Neuronal stem cell (in vitro differentiated cells): ENCODE measurements around the gene CLIC5.

ENCODE experiments used
- DNase-seq: peaks from one replicate; pipeline ENCODE4 v3.0.0-alpha.2; 2013; ENCODE audit warnings: low spot score
- H2AFZ ChIP-seq: one replicate; pipeline ENCODE4 v1.6.1; 2013; ENCODE audit warnings: mild to moderate bottlenecking, low read length, inconsistent platforms
- H2AK5ac ChIP-seq: 2 replicates; pipeline ENCODE4 v1.6.1; 2013; ENCODE audit warnings: low read depth, mild to moderate bottlenecking, inconsistent platforms, low read length, moderate library complexity, mixed read lengths
- H2BK120ac ChIP-seq: 2 replicates; pipeline ENCODE4 v1.6.1; 2013; ENCODE audit warnings: low read depth, mild to moderate bottlenecking, inconsistent platforms, low read length, moderate library complexity, mixed read lengths
- H2BK12ac ChIP-seq: one replicate; pipeline ENCODE4 v1.6.1; 2013; ENCODE audit warnings: low read length, inconsistent platforms
- H2BK15ac ChIP-seq: 2 replicates; pipeline ENCODE4 v1.6.1; 2013; ENCODE audit warnings: mild to moderate bottlenecking, low read length, inconsistent platforms, mixed read lengths
- H2BK5ac ChIP-seq: one replicate; pipeline ENCODE4 v1.6.1; 2013; ENCODE audit warnings: inconsistent platforms, mild to moderate bottlenecking, low read length, moderate library complexity
- H3K14ac ChIP-seq: one replicate; pipeline ENCODE4 v1.6.1; 2013; ENCODE audit warnings: low read length, inconsistent platforms
- H3K18ac ChIP-seq: 2 replicates; pipeline ENCODE4 v1.6.1; 2013; ENCODE audit warnings: low read length, inconsistent platforms
- H3K23ac ChIP-seq: 2 replicates; pipeline ENCODE4 v1.6.1; 2013; ENCODE audit warnings: low read depth, mild to moderate bottlenecking, mixed read lengths, low read length, inconsistent platforms; ENCODE audit not compliant: poor library complexity
- H3K27ac ChIP-seq: replicated peaks from 3 replicates; pipeline ENCODE4 v1.5.1; 2013; ENCODE audit warnings: low read length, inconsistent platforms
- H3K27me3 ChIP-seq, 3 experiments: 2 replicates each; pipeline ENCODE4 v1.6.1; 2013; ENCODE audit warnings: low read length in 3 of 3, mild to moderate bottlenecking in 2 of 3, inconsistent platforms in 1 of 3, low read depth in 1 of 3, mixed read lengths in 1 of 3, moderate library complexity in 1 of 3; ENCODE audit not compliant: control insufficient read depth in 3 of 3, insufficient read depth in 3 of 3
- H3K36me3 ChIP-seq, 2 donors: replicated peaks in 1 of 2; 2 replicates each; pipeline ENCODE4 v1.6.1; 2013; ENCODE audit warnings: low read length in 2 of 2; ENCODE audit not compliant: control insufficient read depth in 2 of 2, insufficient read depth in 2 of 2
- H3K4ac ChIP-seq: 2 replicates; pipeline ENCODE4 v1.6.1; 2013; ENCODE audit warnings: inconsistent platforms, mild to moderate bottlenecking, low read length, moderate library complexity
- H3K4me1 ChIP-seq, 2 donors: 1 replicate in 1 of 2; 2 replicates in 1 of 2; pipeline ENCODE4 v1.6.1; 2013; ENCODE audit warnings: low read length in 2 of 2, low read depth in 1 of 2; ENCODE audit not compliant: control insufficient read depth in 2 of 2, insufficient read depth in 1 of 2
- H3K4me2 ChIP-seq: one replicate; pipeline ENCODE4 v1.6.1; 2013; ENCODE audit warnings: mild to moderate bottlenecking, low read length, inconsistent platforms; ENCODE audit not compliant: insufficient read depth, poor library complexity, severe bottlenecking
- H3K4me3 ChIP-seq, 2 donors: 2 replicates each; pipeline ENCODE4 v1.5.1; 2013; ENCODE audit warnings: low read length in 2 of 2, mild to moderate bottlenecking in 2 of 2, inconsistent platforms in 1 of 2, moderate library complexity in 1 of 2
- H3K79me1 ChIP-seq: one replicate; pipeline ENCODE4 v1.6.1; 2013; ENCODE audit warnings: low read depth, mild to moderate bottlenecking, inconsistent platforms, low read length, moderate library complexity
- H3K9ac ChIP-seq: one replicate; pipeline ENCODE4 v1.6.1; 2013; ENCODE audit warnings: mild to moderate bottlenecking, low read depth, low read length, inconsistent platforms; ENCODE audit not compliant: poor library complexity
- H3K9me3 ChIP-seq, 2 donors: replicated peaks in 1 of 2; 2 replicates each; pipeline versions ENCODE3 to v1.6.1; 2013; ENCODE audit warnings: low read length in 2 of 2, mild to moderate bottlenecking in 2 of 2, inconsistent platforms in 1 of 2, low read depth in 1 of 2, mixed read lengths in 1 of 2, moderate library complexity in 1 of 2; ENCODE audit not compliant: control insufficient read depth in 2 of 2, insufficient read depth in 1 of 2
- H4K8ac ChIP-seq: one replicate; pipeline ENCODE4 v1.6.1; 2013; ENCODE audit warnings: low read depth, mild to moderate bottlenecking, inconsistent platforms, low read length, moderate library complexity
- H4K91ac ChIP-seq: one replicate; pipeline ENCODE4 v1.6.1; 2013; ENCODE audit warnings: low read length, low read depth, mild to moderate bottlenecking, inconsistent platforms; ENCODE audit not compliant: poor library complexity
- WGBS, 2 donors: extraction: QIAGEN DNeasy Blood & Tissue Kit; methylation state at CpG; one replicate each; pipeline ENCODE4 v1.1.7; 2013; ENCODE audit warnings: missing lambda C conversion rate in 2 of 2, mixed read lengths in 1 of 2; ENCODE audit not compliant: insufficient read length in 2 of 2, insufficient replicate concordance in 1 of 2; ENCODE audit errors: extremely low coverage in 2 of 2; 5-methylcytosine and 5-hydroxymethylcytosine counted together

Gene CLIC5

DNA sequence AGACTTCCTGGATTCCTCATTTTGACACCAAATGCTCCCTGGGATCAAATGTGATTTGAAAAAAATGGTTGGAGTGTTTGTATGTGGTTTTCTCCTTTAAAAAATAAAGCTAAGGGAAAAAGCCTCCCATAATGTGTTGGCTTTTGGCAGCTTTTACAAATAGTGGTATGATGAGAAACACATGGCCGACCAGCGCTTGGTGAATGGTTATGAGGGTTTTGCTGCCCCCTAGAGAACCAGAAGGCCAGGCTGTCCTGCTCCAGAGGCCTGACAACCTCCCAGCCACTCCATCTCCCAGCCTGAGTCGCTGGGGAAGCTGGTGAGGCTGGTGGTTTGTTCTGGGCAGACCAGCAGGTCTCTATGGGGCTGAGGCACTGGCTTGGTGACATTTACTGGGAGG lies 69.3 kb downstream of the CLIC5 start:
- no peak overlapping the region for H2AFZ ChIP-seq
- no peak overlapping the region for H3K9ac ChIP-seq
- H3K4me1 ChIP-seq, result peaks cover 0 to 5% of the 10 kb centered on the region in 2 donors
- no peak overlapping the region for H3K27ac ChIP-seq
- H3K23ac ChIP-seq, result no peak overlapping the region
- H2BK12ac ChIP-seq, result no peak overlapping the region
- H2BK120ac ChIP-seq, result no peak overlapping the region
- no peak overlapping the region for H3K4me2 ChIP-seq
- no peak overlapping the region for H3K14ac ChIP-seq
- no peak overlapping the region for H2BK5ac ChIP-seq
- WGBS, 2 donors, result no CpG with 5 or more reads among the region's 3 CpGs
- H2AK5ac ChIP-seq, result no peak overlapping the region
- H3K27me3 ChIP-seq, result no peaks in the 10 kb centered on the region
- no peaks in the 10 kb centered on the region for H3K79me1 ChIP-seq
- H2BK15ac ChIP-seq, result no peak overlapping the region
- H3K36me3 ChIP-seq, result no peaks in the 10 kb centered on the region
- H3K4me3 ChIP-seq, result no peak overlapping the region
- no peak overlapping the region for H4K8ac ChIP-seq
- no peak for DNase-seq
- no peaks in the 10 kb centered on the region for H3K9me3 ChIP-seq
- H4K91ac ChIP-seq, result no peak overlapping the region
- H3K18ac ChIP-seq, result no peak overlapping the region
- H3K4ac ChIP-seq, result no peak overlapping the region

DNA sequence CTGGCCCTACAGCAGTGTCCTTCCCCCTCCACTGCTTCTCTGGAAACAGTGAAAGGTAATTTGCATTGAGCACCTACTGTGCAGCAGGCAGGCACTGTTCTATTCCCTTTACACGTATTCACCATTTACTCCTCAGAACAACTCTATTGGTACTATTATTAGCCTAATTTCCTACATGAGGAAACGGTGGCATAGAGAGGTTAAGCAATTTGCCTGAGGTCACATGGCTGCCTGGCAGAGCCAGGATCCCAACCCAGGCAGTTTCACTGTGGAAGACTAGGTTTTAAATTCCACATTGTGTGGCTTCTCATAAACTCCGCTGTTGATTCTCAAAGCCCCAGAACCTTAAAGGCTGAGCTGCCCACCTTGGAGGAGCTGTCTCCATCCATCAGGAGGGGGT lies 72.7 kb downstream of the CLIC5 start:
- no peak overlapping the region for H3K23ac ChIP-seq
- no peaks in the 10 kb centered on the region for H3K9me3 ChIP-seq
- no peaks in the 10 kb centered on the region for H3K36me3 ChIP-seq
- no peak overlapping the region for H2BK12ac ChIP-seq
- no CpG with 5 or more reads among the region's 3 CpGs for WGBS, 2 donors
- no peak overlapping the region for H4K91ac ChIP-seq
- H3K4me3 ChIP-seq, result no peak overlapping the region
- H3K14ac ChIP-seq, result no peak overlapping the region
- DNase-seq, result no peak
- H3K27me3 ChIP-seq, result no peaks in the 10 kb centered on the region
- H2BK120ac ChIP-seq, result no peak overlapping the region
- no peaks in the 10 kb centered on the region for H3K79me1 ChIP-seq
- H2BK5ac ChIP-seq, result no peak overlapping the region
- H3K27ac ChIP-seq, result no peak overlapping the region
- no peak overlapping the region for H4K8ac ChIP-seq
- H3K9ac ChIP-seq, result no peak overlapping the region
- no peak overlapping the region for H3K4me2 ChIP-seq
- no peak overlapping the region for H2AK5ac ChIP-seq
- no peak overlapping the region for H3K18ac ChIP-seq
- H3K4ac ChIP-seq, result no peak overlapping the region
- H3K4me1 ChIP-seq, result peaks cover 0 to 5% of the 10 kb centered on the region in 2 donors
- H2AFZ ChIP-seq, result no peak overlapping the region
- no peak overlapping the region for H2BK15ac ChIP-seq

DNA sequence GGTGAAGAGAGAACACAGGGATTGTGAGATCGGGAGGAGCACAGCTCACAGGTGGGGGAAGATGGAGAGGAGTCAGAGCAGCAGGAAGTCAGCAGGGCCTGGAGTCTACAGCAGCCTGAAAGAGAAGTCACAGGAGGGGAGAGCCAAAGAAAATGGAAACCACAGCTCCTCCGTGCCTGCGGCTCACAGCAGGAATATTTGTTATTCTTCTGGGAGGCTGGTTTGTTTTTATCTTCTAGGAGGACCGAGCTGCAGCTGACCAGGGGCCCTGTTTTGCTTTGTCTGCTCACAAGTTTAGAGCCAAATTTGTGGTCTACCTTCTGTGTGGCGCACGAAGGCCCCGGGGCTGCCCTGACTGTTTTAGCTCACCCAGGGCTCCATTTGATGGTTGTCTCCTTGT lies 81.8 kb downstream of the CLIC5 start:
- Histone ChIP-seq H3K4me2 (no peak overlapping the region), H3K4me3 (no peak overlapping the region), H2BK120ac (no peak overlapping the region), H3K4ac (no peak overlapping the region), H3K27ac (no peak overlapping the region), H2BK12ac (no peak overlapping the region), H2BK5ac (no peak overlapping the region), H3K36me3 (no peaks in the 10 kb centered on the region), H3K14ac (no peak overlapping the region), H3K23ac (no peak overlapping the region), H3K27me3 (no peaks in the 10 kb centered on the region), H2AFZ (peak overlapping the region; percentile 43), H3K18ac (peak overlapping the region; percentile 1), H3K9me3 (no peaks in the 10 kb centered on the region), H4K8ac (no peak overlapping the region), H2BK15ac (no peak overlapping the region), H3K4me1 (peaks cover 0 to 2% of the 10 kb centered on the region in 2 donors), H4K91ac (no peak overlapping the region), H3K79me1 (no peaks in the 10 kb centered on the region), H3K9ac (no peak overlapping the region), H2AK5ac (no peak overlapping the region)
- DNase-seq, result no peak
- no CpG with 5 or more reads among the region's 7 CpGs for WGBS, 2 donors

DNA sequence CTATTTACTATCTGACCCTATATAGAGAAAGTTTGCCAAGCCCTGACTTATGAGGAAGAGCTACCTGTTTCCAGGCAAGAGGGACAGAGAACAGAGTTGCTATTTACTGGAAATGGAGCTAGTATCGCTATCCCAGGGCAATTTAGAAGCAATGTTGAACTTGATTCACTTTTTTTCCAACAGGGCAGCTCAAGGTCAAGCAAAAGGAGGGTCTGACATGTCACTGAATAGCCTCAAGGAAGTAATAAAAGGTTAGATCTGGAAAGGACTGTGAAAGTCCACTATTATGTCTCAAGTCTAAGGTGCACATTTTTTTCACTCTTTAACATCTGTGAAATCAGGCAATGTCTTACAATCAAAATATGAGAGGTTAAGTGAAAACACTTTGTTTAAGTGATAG lies 84.4 kb downstream of the CLIC5 start:
- H3K79me1 ChIP-seq, result no peaks in the 10 kb centered on the region
- H2BK12ac ChIP-seq, result no peak overlapping the region
- H2AFZ ChIP-seq, result no peak overlapping the region
- no peak for DNase-seq
- WGBS, 2 donors, result no CpG with 5 or more reads among the region's 1 CpG
- no peak overlapping the region for H2BK15ac ChIP-seq
- no peak overlapping the region for H2BK5ac ChIP-seq
- no peaks in the 10 kb centered on the region for H3K9me3 ChIP-seq
- H3K9ac ChIP-seq, result no peak overlapping the region
- no peak overlapping the region for H4K8ac ChIP-seq
- H3K18ac ChIP-seq, result no peak overlapping the region
- H3K27ac ChIP-seq, result no peak overlapping the region
- no peak overlapping the region for H4K91ac ChIP-seq
- H3K4me1 ChIP-seq, result peaks cover 0 to 9% of the 10 kb centered on the region in 2 donors
- H2AK5ac ChIP-seq, result no peak overlapping the region
- no peak overlapping the region for H3K4ac ChIP-seq
- H3K36me3 ChIP-seq, result no peaks in the 10 kb centered on the region
- H2BK120ac ChIP-seq, result no peak overlapping the region
- H3K14ac ChIP-seq, result no peak overlapping the region
- H3K23ac ChIP-seq, result no peak overlapping the region
- no peaks in the 10 kb centered on the region for H3K27me3 ChIP-seq
- H3K4me2 ChIP-seq, result no peak overlapping the region
- no peak overlapping the region for H3K4me3 ChIP-seq
